HG03025 (cell line): Measurements from ENCODE around the gene ANAPC1.
A peak's percentile ranks its signal among the peaks of the same experiment; 100 is the strongest.
"Not testable (repeated sequence)": the region's sequence is repeated elsewhere in the genome, so short reads cannot be mapped to it uniquely, and the experiment has no call there.

Source experiments
- ATAC-seq: cut with Tn5 transposase; IDR thresholded peaks from one replicate; pipeline ENCODE4 v1.9.1; 2021; ENCODE audit warnings: mild to moderate bottlenecking, moderate library complexity; ENCODE audit not compliant: unreplicated experiment, low FRiP score

ANAPC1 gene

DNA sequence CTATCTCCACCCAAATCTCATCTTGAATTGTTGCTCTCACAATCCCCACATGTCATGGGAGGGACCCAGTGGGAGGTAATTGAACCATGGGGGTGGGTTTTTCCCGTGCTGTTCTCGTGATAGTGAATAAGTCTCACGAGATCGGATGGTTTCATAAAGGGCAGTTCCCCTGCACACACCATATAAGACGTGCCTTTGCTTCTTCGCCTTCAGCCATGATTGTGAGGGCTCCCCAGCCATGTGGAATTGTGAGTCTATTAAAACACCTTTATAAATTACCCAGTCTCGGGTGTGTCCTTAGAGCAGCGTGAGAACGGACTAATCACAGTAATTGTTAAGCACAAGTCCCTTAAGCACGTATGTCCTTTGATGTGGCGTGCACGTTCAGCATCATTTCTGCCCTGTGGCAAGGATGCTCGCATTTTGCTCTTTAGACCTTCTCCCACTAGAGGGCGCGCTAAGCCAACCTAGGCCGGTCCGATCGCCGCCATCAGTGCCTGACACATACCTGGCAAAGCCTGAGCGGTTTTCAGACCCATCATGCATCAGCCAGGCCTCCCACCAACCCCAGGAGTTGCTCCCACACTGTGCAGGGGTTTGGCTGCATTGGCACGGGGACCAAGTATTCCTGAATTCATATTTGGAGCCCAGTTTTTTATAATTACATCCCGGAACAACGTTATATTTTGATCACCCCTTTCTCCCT, 136.4 kb downstream of the ANAPC1 start:
- ATAC-seq, result peak; percentile 87

DNA sequence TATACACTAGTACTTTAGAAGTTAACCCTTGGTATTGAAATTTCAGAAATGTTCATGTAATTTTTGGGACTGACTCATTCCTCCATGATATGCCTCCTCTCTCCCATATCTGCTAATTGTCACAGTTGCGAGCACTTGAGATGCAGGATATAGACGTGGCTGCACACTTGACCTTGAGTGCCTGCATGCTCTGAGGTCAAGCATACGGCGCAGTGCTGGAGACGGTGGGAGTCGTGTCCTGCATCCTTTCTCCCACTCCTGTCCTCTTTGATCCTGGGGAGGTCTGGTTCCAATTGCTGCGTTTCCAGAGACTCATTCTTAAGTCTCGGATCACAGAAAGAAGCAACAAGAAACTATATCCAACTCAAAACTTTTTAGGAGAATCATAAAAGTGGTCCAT, 139.2 kb downstream of the ANAPC1 start:
- not testable (repeated sequence) for ATAC-seq

DNA sequence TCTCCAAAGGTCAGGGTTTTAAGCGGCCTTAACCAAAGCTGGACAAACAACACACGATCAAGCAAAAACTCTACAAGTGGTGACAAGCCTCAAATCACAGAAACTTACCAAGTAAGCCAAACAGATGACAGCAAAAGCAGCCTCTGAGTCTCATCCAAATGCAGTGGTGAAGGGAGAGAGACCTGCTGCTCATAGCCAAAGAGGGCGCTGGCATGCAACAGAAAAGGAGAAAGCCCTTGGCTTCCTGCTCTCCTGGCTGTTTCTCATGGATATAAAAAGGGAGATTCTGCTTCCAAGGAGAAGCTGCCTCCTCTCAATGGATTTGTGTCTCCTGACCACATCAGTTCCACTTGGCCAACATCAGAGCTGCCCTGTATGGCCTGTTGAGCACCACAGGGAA, 142.5 kb downstream of the ANAPC1 start:
- not testable (repeated sequence) for ATAC-seq

DNA sequence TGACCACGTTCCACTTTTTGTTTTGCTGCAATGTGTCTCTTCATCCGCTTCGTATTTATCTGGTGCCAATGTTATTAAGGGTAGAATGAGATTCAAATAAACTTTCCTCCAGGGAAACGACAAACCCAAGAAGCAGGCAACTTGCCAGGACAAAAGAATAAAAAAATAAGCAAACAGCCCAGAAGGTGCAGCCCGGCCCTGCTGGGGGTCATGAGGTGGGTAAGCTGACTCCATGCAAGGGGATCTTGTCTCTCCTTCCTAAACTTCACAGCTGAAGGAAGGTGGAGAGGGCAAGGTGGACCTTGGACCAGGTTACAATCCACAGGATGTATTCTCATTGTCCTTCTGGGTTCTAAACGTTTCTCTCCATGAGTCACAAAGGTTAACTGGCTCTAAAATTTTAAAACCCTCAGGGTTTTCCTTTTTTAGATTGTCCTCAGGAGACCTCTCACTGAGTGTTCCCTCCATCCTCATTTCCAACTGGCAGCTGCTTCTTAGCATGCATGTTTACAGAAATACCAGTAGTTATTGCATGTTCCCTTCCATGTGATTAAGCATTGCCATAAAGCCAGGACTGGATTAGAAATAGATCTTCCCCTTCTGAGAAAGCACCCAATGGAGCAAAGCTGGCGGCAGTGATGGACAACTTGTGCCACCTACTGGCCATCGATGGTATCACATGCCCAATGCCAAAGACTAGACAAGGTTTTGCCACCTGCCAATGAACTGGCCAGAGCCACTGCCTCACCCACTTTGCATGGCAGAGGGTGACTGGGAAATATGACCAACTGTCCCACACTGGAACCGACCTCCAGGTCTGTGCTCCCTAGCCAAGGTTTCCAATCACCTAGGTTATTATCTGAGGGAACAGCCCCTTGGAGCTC, 147.9 kb downstream of the ANAPC1 start:
- ATAC-seq, result not testable (repeated sequence)

DNA sequence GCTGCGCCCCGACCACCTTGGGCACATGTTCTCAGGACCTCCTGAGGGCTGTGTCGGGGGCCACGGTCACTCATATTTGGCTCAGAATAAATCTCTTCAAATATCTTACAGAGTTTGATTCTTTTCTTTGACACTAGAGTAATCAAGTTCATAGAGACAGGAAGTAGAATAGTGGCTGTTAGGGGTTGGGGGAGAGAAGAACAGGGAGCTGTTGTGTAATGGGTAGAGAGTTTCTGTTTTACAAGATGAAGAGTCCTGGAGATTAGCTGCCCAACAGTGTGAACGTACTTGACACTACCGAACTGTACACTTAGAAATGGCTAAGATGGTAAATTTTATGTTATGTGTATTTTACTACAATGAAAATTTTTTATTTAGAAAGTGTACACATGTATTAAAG, 148.6 kb downstream of the ANAPC1 start:
- not testable (repeated sequence) for ATAC-seq

DNA sequence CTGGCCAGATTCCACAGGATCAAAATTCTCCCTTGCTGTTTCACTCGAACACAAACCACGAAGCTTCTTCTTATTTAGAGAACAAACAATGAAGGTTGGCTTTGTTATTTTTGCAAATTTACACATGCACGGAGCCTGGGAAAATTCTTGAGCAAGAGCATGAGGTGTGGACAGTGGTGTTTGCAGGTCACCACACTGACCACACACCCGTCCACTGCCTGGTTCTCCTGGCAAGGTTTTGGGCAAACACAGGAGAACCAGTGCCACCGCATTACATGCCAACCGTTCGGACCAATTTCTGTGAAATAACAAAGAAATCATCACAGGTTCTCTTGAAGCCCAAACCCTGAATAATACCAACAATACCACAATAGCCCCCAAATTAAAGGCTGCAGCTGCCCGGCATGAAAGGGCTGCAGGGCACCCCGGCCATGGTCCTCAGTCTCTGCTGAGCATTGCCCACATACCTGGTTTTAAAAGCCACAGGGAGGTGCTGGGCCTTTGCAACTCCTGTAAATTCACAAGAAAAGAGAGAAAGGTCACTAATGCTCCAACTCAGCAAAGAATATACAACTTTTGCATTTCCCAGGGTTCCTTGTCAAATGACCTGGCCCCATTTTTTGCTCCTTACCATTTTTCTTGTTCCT, 154.1 kb downstream of the ANAPC1 start:
- not testable (repeated sequence) for ATAC-seq

DNA sequence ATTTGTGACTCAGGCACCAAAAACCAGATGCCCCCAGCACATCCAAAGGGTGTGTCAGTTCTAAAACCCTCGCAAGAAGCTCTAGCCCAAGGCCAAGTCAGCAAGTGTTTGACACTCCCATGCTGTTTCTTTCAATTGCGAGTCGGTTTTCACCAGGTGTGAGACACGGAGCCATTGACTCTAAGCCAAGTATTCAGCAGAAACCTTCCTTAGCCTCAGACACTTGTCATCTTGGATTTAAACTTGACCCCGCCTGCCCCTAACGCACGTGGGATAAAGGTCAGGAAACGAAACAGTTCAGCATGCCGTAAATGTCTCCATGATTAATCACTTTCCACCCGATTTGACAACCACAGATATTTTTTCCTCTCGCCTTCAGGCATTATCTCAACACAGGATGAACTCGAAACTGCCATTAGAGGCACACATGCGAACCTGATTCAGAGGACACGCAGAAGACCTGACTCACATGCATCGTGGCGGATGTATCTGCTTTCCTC, 156.3 kb downstream of the ANAPC1 start:
- ATAC-seq, result not testable (repeated sequence)

DNA sequence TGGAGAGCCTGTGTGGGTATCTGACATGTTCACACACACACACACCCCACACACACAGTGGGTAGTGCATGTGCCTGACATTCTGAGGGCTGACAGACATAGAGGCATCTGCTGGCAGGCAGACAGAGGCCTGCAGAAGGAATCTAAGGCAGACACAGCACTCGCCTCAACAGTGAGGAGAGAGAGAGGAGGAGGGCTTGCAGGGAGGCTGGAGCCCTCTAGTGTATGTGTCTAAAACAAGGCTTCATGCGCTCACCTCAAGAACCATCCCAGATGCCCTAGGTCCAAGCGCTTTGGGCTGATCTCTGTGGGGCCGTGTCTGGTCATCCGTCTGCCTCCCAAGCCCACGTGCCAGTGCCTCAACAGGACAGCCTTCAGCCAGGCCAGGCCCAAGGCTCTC, 158.3 kb downstream of the ANAPC1 start:
- not testable (repeated sequence) for ATAC-seq

DNA sequence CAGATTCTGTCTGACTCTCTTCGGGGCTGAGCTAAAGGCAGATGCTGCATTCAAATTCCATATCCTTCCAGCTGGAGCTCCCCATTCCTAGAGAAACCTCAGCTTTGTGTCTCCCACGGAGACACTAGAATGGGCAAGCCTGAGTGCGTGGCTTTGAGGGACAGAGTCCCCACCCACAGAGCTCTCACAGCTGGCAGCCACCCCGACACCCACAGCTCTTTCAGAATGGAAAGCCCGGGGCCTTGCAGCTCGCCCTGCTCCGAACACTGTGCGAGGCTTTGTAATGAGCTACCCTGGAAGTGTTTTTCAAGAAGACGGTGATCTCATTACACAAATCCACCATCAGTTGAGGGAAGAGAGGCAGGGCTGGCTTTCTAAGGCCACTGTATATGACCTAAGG, 164.4 kb downstream of the ANAPC1 start:
- not testable (repeated sequence) for ATAC-seq
